Measurements from ENCODE around the gene TSPAN18. TPM values are rescaled to one million over a fixed set of nuclear protein-coding genes. Genes with fewer than 3 reads are reported as not detected.
A peak's percentile ranks its signal among the peaks of the same experiment; 100 is the strongest.

The TSPAN18 gene
- total RNA-seq, 4 donors from 2014 or later = 2.2 to 18.1 (median 3.4) TPM

DNA sequence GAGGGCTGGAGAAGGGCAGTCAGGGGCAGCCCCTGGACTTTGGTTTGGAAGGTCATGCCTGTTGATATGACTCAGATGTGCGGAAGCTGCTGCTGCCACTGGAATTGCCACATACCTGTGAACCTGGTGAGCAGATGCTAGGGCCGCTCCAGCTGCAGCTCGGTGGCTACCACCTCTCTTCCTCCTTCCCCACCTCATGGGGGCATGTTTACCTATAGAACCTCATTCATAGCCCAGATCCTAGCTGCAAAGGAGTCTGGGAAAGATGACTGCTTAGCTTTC lies 17.5 kb upstream of the TSPAN18 start:
- TF ChIP-seq, protein P1, sequence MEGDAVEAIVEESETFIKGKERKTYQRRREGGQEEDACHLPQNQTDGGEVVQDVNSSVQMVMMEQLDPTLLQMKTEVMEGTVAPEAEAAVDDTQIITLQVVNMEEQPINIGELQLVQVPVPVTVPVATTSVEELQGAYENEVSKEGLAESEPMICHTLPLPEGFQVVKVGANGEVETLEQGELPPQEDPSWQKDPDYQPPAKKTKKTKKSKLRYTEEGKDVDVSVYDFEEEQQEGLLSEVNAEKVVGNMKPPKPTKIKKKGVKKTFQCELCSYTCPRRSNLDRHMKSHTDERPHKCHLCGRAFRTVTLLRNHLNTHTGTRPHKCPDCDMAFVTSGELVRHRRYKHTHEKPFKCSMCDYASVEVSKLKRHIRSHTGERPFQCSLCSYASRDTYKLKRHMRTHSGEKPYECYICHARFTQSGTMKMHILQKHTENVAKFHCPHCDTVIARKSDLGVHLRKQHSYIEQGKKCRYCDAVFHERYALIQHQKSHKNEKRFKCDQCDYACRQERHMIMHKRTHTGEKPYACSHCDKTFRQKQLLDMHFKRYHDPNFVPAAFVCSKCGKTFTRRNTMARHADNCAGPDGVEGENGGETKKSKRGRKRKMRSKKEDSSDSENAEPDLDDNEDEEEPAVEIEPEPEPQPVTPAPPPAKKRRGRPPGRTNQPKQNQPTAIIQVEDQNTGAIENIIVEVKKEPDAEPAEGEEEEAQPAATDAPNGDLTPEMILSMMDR (IDR thresholded peaks at IDR 0.05) = no peak
- no peak for ATAC-seq (ENCODE audit: low FRiP score)
- DNase-seq (ENCODE audit: low spot score) = no peak

DNA sequence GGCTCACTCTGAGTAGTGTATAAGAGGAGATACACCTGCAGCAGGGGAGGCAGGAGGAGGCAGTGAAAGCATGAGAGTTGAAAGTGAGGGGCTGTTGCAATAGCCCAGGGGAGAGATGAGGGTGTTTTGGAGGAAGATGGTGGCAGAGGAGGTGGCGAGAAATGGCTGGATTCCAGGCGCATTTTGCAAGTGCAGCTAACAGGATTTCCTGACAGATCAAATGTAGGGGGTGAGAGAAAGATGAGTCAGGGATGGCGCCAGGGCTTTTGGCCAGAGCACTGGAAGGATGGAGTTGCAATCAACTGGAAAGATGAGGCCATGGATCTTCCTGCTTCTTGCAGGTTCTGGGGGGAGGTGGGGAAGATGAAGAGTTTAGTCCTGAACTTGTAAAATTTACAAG lies 16.8 kb upstream of the TSPAN18 start:
- TF ChIP-seq, protein P1 (IDR thresholded peaks at IDR 0.05) = no peak
- no peak for DNase-seq (ENCODE audit: low spot score)
- ATAC-seq (ENCODE audit: low FRiP score) = peak; percentile 69

DNA sequence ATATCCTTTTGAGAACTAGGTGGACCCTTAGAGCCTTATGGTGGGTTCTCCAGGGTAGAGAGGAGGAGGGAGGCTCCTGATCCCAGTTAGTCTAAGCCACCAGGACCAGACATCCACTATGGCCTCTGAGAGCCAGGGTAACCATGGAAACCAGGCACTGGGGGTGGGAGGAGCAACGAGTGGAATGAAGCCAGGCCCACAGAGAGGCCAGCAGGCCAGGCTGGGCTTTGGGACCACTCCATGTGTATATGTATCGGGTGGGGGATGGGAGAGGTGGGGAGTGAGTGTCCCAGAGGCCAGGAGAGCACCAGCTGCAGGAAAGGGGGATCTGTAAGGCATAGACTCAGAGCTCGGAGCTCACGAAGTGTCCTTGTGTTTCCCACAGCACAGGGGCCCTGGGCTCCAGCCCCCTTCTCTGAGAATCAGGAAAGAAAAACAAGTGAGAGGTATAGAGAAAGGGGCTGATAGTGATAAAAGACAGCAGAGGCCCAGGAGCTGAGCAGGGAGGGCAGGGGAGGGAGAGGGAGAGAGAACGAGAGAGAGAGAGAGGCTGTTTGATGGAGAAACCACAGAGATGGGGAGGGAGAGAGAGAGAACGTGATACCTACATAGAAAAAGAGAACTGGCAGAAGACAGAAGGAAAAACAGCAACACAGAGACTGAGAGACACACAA lies 15.5 kb upstream of the TSPAN18 start:
- DNase-seq (ENCODE audit: low spot score) (no peak), ATAC-seq (ENCODE audit: low FRiP score) (no peak)
- TF ChIP-seq, protein P1 (IDR thresholded peaks at IDR 0.05) = no peak

DNA sequence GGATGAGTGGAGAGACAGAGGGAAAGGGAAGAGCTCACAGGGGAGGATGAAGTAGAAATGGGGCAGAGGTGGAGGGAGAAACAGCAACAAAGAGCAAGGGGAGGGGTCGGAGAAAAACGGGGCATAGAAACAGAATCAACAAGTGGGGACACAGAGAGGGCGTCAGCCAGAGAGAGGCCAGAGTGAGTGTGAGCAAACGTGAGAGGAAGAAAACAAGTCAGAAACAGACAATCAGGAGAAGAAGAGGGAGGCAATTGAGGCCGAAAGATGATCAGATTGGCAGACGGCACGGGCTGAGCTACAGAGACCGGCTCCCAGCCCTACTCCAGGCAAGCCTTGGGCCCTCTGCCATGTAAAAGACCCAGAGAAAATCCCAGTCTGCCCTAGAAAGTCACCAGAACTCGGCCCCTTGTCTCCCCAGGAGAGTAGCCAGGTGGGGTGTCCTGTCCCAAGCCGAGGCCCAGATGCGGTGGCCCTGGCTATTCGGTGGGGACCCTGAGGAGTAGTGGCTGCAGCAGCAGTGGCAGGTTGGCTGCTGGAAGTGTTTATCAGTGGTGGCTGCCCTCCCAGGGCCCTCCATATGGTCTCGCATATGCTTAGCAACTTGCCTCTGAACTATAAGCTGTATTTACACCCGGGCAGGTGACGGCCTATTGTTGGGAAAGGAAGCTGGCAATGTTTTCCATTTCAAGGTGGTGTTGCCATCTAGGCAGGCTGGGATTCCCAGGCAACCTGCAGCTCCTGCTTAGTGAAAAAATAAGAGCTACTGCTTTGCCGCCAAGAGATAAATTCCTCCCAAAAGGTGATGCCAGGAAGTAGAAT lies 14.8 kb upstream of the TSPAN18 start:
- TF ChIP-seq, protein P1 (IDR thresholded peaks at IDR 0.05) = no peak
- no peak for DNase-seq (ENCODE audit: low spot score)
- no peak for ATAC-seq (ENCODE audit: low FRiP score)

DNA sequence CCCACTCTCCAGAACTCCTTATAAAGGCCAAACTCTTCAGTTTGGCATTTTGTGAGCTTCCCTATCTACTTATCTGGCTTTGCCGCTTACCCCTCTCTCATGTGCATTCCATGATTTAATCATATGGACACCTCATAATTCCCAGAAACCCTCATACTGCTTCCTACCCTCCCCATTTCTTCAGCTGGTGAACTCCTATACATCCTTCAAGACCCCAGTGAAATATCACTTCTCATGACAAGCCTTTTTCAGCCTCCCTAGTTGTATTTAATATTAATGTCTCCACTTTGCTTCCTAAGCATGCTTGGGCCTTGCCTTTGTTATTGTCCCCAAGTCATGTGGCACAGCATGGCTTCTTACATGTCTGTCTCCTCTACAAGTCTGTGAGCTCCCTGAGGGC lies 13.7 kb upstream of the TSPAN18 start:
- no peak for ATAC-seq (ENCODE audit: low FRiP score)
- TF ChIP-seq, protein P1 (IDR thresholded peaks at IDR 0.05) = no peak
- no peak for DNase-seq (ENCODE audit: low spot score)

DNA sequence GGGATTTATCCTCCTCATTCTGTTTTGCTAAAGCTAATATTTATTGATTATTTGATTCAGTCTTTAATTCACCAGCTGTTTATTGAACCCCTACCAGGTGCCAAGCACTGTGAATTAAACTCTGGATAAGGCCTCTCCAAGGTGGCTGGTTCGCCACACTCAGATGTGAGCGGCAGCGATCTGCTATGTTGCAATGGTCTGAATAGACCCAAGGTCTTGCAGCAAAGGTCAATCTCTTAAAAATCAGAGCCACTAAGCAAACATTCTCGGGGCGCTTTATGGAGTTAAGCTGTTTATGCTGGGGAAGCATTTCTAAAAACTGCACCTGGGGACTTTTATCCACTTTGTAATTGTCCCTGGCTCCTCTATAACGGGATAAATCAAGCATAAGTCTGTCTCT lies 10.5 kb upstream of the TSPAN18 start:
- TF ChIP-seq, protein P1 (IDR thresholded peaks at IDR 0.05) = no peak
- DNase-seq (ENCODE audit: low spot score) (no peak), ATAC-seq (ENCODE audit: low FRiP score) (no peak)

DNA sequence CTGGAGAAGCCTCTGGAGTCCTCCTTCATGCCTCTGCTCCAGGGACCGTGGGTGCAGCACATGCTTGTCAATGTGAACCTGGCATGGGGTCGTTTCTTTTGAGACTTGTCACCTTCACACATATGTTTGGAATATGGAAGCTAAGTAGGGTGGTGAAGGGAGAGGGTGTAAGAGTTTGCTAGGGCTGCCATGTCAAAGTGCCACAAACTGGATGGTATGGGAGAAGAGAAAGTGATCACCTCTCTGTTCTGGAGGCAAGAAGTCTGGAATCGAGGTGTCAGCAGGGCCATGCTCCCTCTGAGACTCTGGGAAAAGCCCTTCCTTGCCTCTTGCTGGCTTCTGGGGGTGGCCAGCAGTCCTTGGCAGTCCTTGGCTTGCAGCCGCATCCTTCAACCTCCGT lies 8.7 kb upstream of the TSPAN18 start:
- no peak for ATAC-seq (ENCODE audit: low FRiP score)
- TF ChIP-seq, protein P1 (IDR thresholded peaks at IDR 0.05) = no peak
- no peak for DNase-seq (ENCODE audit: low spot score)

All from omental fat pad (tissue), 4 donors.